Keratinocyte (primary cell): Measurements from ENCODE around the gene INAFM1.
A peak's percentile ranks its signal among the peaks of the same experiment; 100 is the strongest.

Source experiments
- CTCF ChIP-seq, 3 experiments: IDR thresholded peaks in 1 of 3; conservative IDR thresholded peaks in 1 of 3; optimal IDR thresholded peaks in 1 of 3; 2 replicates in 2 of 3; 3 replicates in 1 of 3; pipeline versions ENCODE3 to v1.5.1; 2011; ENCODE audit warnings: low read length in 3 of 3, mild to moderate bottlenecking in 3 of 3, moderate library complexity in 2 of 3, control low read depth in 1 of 3, inconsistent platforms in 1 of 3; ENCODE audit not compliant: insufficient read depth in 2 of 3; ENCODE audit errors: extremely low read depth in 1 of 3
- EZH2 ChIP-seq: IDR thresholded peaks from one replicate; pipeline ENCODE4 v1.6.1; 2012; ENCODE audit warnings: inconsistent platforms, mild to moderate bottlenecking, low read length, moderate library complexity

GRCh38 chr19:47280183-47280797, 5.6 kb downstream of the INAFM1 start:
- TF ChIP-seq CTCF (optimal IDR thresholded peaks at IDR 0.05 in 1 of 3, IDR thresholded peaks at IDR 0.05 in 1 of 3, conservative IDR thresholded peaks at IDR 0.05 in 1 of 3; ENCODE audit: extremely low read depth in 1 of 3, insufficient read depth in 2 of 3, low read length in 3 of 3) (peak; percentile 48 to 62 (median 57)), EZH2 (no peak)
